HCT116 (cell line): ENCODE measurements around the gene MGST1. TPM values are rescaled to one million over a fixed set of nuclear protein-coding genes. Genes with fewer than 3 reads are reported as not detected.
A peak's percentile ranks its signal among the peaks of the same experiment; 100 is the strongest.

ENCODE experiments used
- ATAC-seq: fragments of 200-7000 bp; cut with Tn5 transposase; 2 replicates; pipeline ENCODE4 v1.9.1; 2020; ENCODE audit warnings: mild to moderate bottlenecking, moderate library complexity
- BruUV-seq: library from RNA; stranded (reverse); fragments of 400-500 nt; replicated peaks from 2 replicates; lab custom pipeline; 2021; lab: Mats Ljungman, UMichigan
- CTCF ChIA-PET: fragments of 300-600 bp; sonication (Branson Sonifier 250); formaldehyde crosslinking; loops from one replicate; lab custom pipeline; 2021; ENCODE audit warnings: antibody characterized with exemption; lab: Charles Lee
- POLR2A ChIA-PET: fragments of 300-600, 350-600 bp; sonication (Branson Sonifier 250); formaldehyde crosslinking; loops from one replicate; lab custom pipeline; 2021; ENCODE audit warnings: antibody characterized with exemption; lab: Charles Lee
- RAD21 ChIA-PET, 2 experiments: fragments of 300-600 bp; sonication (Branson Sonifier 250); formaldehyde crosslinking; loops; one replicate each; lab custom pipeline; 2023; ENCODE audit warnings: low total read pairs in 2 of 2; ENCODE audit not compliant: uncharacterized antibody in 2 of 2, unreplicated experiment in 2 of 2, low non-redundant PET in 1 of 2; lab: Charles Lee
- DNase-seq: peaks from one replicate; pipeline ENCODE4 v3.0.0-alpha.2; 2010; ENCODE audit warnings: low read depth, low spot score
- H2AFZ ChIP-seq: fragments of 200-600 bp; shearing (Covaris generic), sonication (generic); 2 replicates; pipeline ENCODE4 v1.6.1; 2017; ENCODE audit warnings: low read depth, mixed run types, mixed read lengths, antibody characterized with exemption, low read length; ENCODE audit not compliant: poor library complexity, severe bottlenecking
- H3K27ac ChIP-seq: 2 replicates; pipeline ENCODE4 v1.5.1; 2012; ENCODE audit warnings: low read depth, low read length
- H3K27me3 ChIP-seq: fragments of 200-600 bp; sonication (generic); 2 replicates; pipeline ENCODE4 v1.6.1; 2016; ENCODE audit warnings: mixed run types, low read length, mixed read lengths; ENCODE audit not compliant: insufficient read depth
- H3K36me3 ChIP-seq, 2 experiments: fragments of 200-500 bp in 1 of 2; fragments of 200-600 bp in 1 of 2; sonication (Bioruptor generic) in 1 of 2; sonication (generic) in 1 of 2; 2 replicates each; pipeline versions ENCODE4 v1.5.1 to v1.6.1; 2014 to 2016; ENCODE audit warnings: low read length in 2 of 2, inconsistent platforms in 1 of 2, mixed read lengths in 1 of 2, mixed run types in 1 of 2; ENCODE audit not compliant: insufficient read depth in 2 of 2, control insufficient read depth in 1 of 2
- H3K4me1 ChIP-seq, 2 experiments: fragments of 200-600 bp in 1 of 2; sonication (generic) in 1 of 2; 2 replicates each; pipeline versions ENCODE4 v1.5.1 to v1.6.1; 2012 to 2017; ENCODE audit warnings: low read length in 2 of 2, inconsistent platforms in 1 of 2, mild to moderate bottlenecking in 1 of 2, mixed read lengths in 1 of 2, mixed run types in 1 of 2, moderate library complexity in 1 of 2; ENCODE audit not compliant: insufficient read depth in 2 of 2, control insufficient read depth in 1 of 2
- H3K4me2 ChIP-seq: fragments of 200-600 bp; sonication (generic); 2 replicates; pipeline ENCODE4 v1.6.1; 2017; ENCODE audit warnings: mixed run types, low read length, mixed read lengths
- H3K4me3 ChIP-seq, 2 experiments: fragments of 200-600 bp in 1 of 2; sonication (generic) in 1 of 2; replicated peaks in 1 of 2; 2 replicates each; pipeline ENCODE4 v1.5.1; 2011 to 2016; ENCODE audit warnings: low read length in 2 of 2, control low read depth in 1 of 2, low read depth in 1 of 2, mild to moderate bottlenecking in 1 of 2, mixed read lengths in 1 of 2, mixed run types in 1 of 2
- H3K79me2 ChIP-seq: fragments of 200-600 bp; sonication (generic); 2 replicates; pipeline ENCODE4 v1.6.1; 2017; ENCODE audit warnings: mild to moderate bottlenecking, mixed run types, low read length, moderate library complexity, mixed read lengths; ENCODE audit not compliant: insufficient read depth
- H3K9ac ChIP-seq: fragments of 200-600 bp; sonication (generic); 2 replicates; pipeline ENCODE4 v1.6.1; 2016; ENCODE audit warnings: low read length, mixed read lengths
- H3K9me2 ChIP-seq: fragments of 200-600 bp; sonication (generic), shearing (Covaris generic); 2 replicates; pipeline ENCODE4 v1.6.1; 2017; ENCODE audit warnings: mixed run types, mild to moderate bottlenecking, moderate library complexity; ENCODE audit not compliant: insufficient read depth
- H3K9me3 ChIP-seq, 2 experiments: fragments of 200-500 bp in 1 of 2; fragments of 200-600 bp in 1 of 2; sonication (Bioruptor generic) in 1 of 2; sonication (generic) in 1 of 2; 2 replicates each; pipeline ENCODE4 v1.6.1; 2014 to 2017; ENCODE audit warnings: low read length in 2 of 2, mixed read lengths in 2 of 2, inconsistent platforms in 1 of 2, low read depth in 1 of 2, mild to moderate bottlenecking in 1 of 2, mixed run types in 1 of 2, moderate library complexity in 1 of 2; ENCODE audit not compliant: control insufficient read depth in 1 of 2, insufficient read depth in 1 of 2
- H4K20me1 ChIP-seq: fragments of 200-600 bp; sonication (generic), shearing (Covaris generic); 2 replicates; pipeline ENCODE4 v1.6.1; 2017; ENCODE audit warnings: mixed run types, mild to moderate bottlenecking, moderate library complexity; ENCODE audit not compliant: insufficient read depth
- ATF3 ChIP-seq: IDR thresholded peaks from 2 replicates; pipeline ENCODE4 v1.6.1; 2012
- EGR1 ChIP-seq: IDR thresholded peaks from 2 replicates; pipeline ENCODE4 v1.6.1; 2012; ENCODE audit warnings: low read depth
- MAX ChIP-seq: IDR thresholded peaks from 2 replicates; pipeline ENCODE4 v1.6.1; 2012
- POLR2A ChIP-seq: IDR thresholded peaks from 2 replicates; pipeline ENCODE4 v1.7.0; 2011; ENCODE audit warnings: borderline replicate concordance; ENCODE audit not compliant: insufficient read depth, insufficient read length; ENCODE audit errors: extremely low read depth
- POLR2AphosphoS5 ChIP-seq: IDR thresholded peaks from 2 replicates; pipeline ENCODE4 v1.6.1; 2011; ENCODE audit warnings: mild to moderate bottlenecking, low read depth, low read length, moderate library complexity
- SIN3A ChIP-seq: IDR thresholded peaks from 2 replicates; pipeline ENCODE4 v1.6.1; 2012; ENCODE audit warnings: low read depth
- SRF ChIP-seq: IDR thresholded peaks from 2 replicates; pipeline ENCODE4 v1.6.1; 2012; ENCODE audit warnings: low read depth
- YY1 ChIP-seq: IDR thresholded peaks from 2 replicates; pipeline ENCODE4 v1.6.1; 2011; ENCODE audit warnings: low read length, low read depth, moderate library complexity, mild to moderate bottlenecking; ENCODE audit not compliant: insufficient replicate concordance; ENCODE audit errors: extremely low read depth
- ZBTB33 ChIP-seq: IDR thresholded peaks from 2 replicates; pipeline ENCODE4 v1.6.1; 2011; ENCODE audit warnings: mild to moderate bottlenecking, low read length, moderate library complexity; ENCODE audit not compliant: insufficient replicate concordance; ENCODE audit errors: extremely low read depth
- ZNF274 ChIP-seq: fragments of 200-500 bp; sonication (Bioruptor generic); IDR thresholded peaks from 2 replicates; pipeline ENCODE4 v1.6.1; 2014; ENCODE audit warnings: mild to moderate bottlenecking, low read depth, low read length, inconsistent platforms
- intact Hi-C: fragments of 100-400 bp; cut with micrococcal nuclease; formaldehyde crosslinking; loops from 2 replicates; pipeline ENCODE4 v1.10.0; 2022
- total RNA-seq: library from RNA; stranded (reverse); gene quantifications from one replicate; pipeline ENCODE4 v1.2.1, GENCODE V29; 2021; ENCODE audit not compliant: unreplicated experiment
- TF ChIP-seq, protein P1 (sequence below), 3 experiments: fragments of 200-600 bp in 1 of 3; sonication (generic) in 1 of 3; IDR thresholded peaks in 2 of 3; conservative IDR thresholded peaks in 1 of 3; 2 replicates each; pipeline ENCODE4 v1.5.1; 2012 to 2017; ENCODE audit warnings: low read depth in 2 of 3, low read length in 2 of 3, antibody characterized with exemption in 1 of 3, borderline replicate concordance in 1 of 3, control low read depth in 1 of 3, mild to moderate bottlenecking in 1 of 3, mixed read lengths in 1 of 3, mixed run types in 1 of 3, moderate library complexity in 1 of 3; ENCODE audit not compliant: insufficient read depth in 1 of 3
- TF ChIP-seq, protein P2 (sequence below): IDR thresholded peaks from 2 replicates; pipeline ENCODE4 v1.6.1; 2012; ENCODE audit warnings: low read depth

MGST1 gene
- total RNA-seq, 1 experiment from 2014 or later, result 111 TPM

DNA sequence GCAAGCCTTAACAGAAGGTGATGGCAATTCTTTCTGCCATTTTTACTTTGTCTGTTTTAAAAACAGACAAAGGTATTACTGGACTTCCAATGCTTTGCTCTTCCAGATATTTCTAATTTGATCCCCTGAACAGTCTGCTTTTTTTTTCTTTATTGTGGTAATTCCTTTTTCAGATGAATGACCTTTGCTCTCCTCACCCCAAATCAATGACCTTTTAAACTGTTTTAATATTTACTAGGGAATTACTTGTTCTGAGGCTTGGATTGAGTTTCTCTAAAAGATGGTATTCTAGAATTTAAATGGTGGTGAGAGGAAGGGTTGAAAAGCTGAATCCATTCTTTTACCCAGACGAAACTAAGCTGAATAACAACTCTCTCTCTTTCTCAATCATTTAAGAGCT is 2.3 kb upstream of the MGST1 start:
- H3K4me2 ChIP-seq, result no peak overlapping the region
- H3K4me1 ChIP-seq, result peaks cover 12 to 34% of the 10 kb centered on the region in 2 experiments; a peak in 3 of 4 replicates
- H3K27ac ChIP-seq, result no peak overlapping the region
- H3K4me3 ChIP-seq, result no peak overlapping the region
- no peaks in the 10 kb centered on the region for H3K36me3 ChIP-seq
- H4K20me1 ChIP-seq, result no peaks in the 10 kb centered on the region
- POLR2A ChIA-PET, result no interaction called here
- no peaks in the 10 kb centered on the region for H3K9me3 ChIP-seq
- CTCF ChIA-PET, result no interaction called here
- ATAC-seq (no peak), DNase-seq (no peak)
- H3K27me3 ChIP-seq, result no peaks in the 10 kb centered on the region
- RAD21 ChIA-PET, result no interaction called here
- peaks cover 31% of the 10 kb centered on the region for H3K79me2 ChIP-seq
- H3K9ac ChIP-seq, result no peak overlapping the region
- BruUV-seq, result no TSS peak
- intact Hi-C loops, result no loop called here
- TF ChIP-seq ZNF274, result no peak
- no peak for TF ChIP-seq ATF3
- no peak for TF ChIP-seq EGR1
- no peak for TF ChIP-seq POLR2AphosphoS5
- TF ChIP-seq SRF, result no peak
- no peak for TF ChIP-seq ZBTB33
- no peak for TF ChIP-seq POLR2A
- H3K9me2 ChIP-seq, result no peaks in the 10 kb centered on the region
- H2AFZ ChIP-seq, result peak overlapping the region; percentile 37

- BruUV-seq, result no TSS peak
- POLR2A ChIA-PET, result no interaction called here
- no peaks in the 10 kb centered on the region for H3K36me3 ChIP-seq
- 0 out of 2 replicates have a peak overlapping the region, but pooled peaks have one; percentile 52 for H3K27ac ChIP-seq
- peaks cover 6% of the 10 kb centered on the region; the same call in 1 of the 2 replicates for H4K20me1 ChIP-seq
- no peaks in the 10 kb centered on the region for H3K27me3 ChIP-seq
- peak overlapping the region; percentile 92 for H3K9ac ChIP-seq
- H3K4me3 ChIP-seq, result peak overlapping the region; percentile 65 to 82
- no peaks in the 10 kb centered on the region for H3K9me3 ChIP-seq
- intact Hi-C loops, result no loop called here
- CTCF ChIA-PET, result no interaction called here
- RAD21 ChIA-PET, result no interaction called here
- H3K9me2 ChIP-seq, result no peaks in the 10 kb centered on the region
- peaks cover 20 to 46% of the 10 kb centered on the region in 2 experiments for H3K4me1 ChIP-seq
- H3K4me2 ChIP-seq, result peak overlapping the region; percentile 96
- ATAC-seq (peak; percentile 26), DNase-seq (no peak)
- peak overlapping the region; percentile 94 for H2AFZ ChIP-seq
- H3K79me2 ChIP-seq, result peaks cover 49% of the 10 kb centered on the region
- TF ChIP-seq SIN3A (no peak), YY1 (no peak), POLR2AphosphoS5 (no peak), MAX (no peak)
- TF ChIP-seq, protein P1, sequence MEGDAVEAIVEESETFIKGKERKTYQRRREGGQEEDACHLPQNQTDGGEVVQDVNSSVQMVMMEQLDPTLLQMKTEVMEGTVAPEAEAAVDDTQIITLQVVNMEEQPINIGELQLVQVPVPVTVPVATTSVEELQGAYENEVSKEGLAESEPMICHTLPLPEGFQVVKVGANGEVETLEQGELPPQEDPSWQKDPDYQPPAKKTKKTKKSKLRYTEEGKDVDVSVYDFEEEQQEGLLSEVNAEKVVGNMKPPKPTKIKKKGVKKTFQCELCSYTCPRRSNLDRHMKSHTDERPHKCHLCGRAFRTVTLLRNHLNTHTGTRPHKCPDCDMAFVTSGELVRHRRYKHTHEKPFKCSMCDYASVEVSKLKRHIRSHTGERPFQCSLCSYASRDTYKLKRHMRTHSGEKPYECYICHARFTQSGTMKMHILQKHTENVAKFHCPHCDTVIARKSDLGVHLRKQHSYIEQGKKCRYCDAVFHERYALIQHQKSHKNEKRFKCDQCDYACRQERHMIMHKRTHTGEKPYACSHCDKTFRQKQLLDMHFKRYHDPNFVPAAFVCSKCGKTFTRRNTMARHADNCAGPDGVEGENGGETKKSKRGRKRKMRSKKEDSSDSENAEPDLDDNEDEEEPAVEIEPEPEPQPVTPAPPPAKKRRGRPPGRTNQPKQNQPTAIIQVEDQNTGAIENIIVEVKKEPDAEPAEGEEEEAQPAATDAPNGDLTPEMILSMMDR (IDR thresholded peaks at IDR 0.05 in 2 of 3, conservative IDR thresholded peaks at IDR 0.05 in 1 of 3; ENCODE audit: borderline replicate concordance in 1 of 3, insufficient read depth in 1 of 3, low read depth in 2 of 3, low read length in 2 of 3), result no peak
- TF ChIP-seq, protein P2, sequence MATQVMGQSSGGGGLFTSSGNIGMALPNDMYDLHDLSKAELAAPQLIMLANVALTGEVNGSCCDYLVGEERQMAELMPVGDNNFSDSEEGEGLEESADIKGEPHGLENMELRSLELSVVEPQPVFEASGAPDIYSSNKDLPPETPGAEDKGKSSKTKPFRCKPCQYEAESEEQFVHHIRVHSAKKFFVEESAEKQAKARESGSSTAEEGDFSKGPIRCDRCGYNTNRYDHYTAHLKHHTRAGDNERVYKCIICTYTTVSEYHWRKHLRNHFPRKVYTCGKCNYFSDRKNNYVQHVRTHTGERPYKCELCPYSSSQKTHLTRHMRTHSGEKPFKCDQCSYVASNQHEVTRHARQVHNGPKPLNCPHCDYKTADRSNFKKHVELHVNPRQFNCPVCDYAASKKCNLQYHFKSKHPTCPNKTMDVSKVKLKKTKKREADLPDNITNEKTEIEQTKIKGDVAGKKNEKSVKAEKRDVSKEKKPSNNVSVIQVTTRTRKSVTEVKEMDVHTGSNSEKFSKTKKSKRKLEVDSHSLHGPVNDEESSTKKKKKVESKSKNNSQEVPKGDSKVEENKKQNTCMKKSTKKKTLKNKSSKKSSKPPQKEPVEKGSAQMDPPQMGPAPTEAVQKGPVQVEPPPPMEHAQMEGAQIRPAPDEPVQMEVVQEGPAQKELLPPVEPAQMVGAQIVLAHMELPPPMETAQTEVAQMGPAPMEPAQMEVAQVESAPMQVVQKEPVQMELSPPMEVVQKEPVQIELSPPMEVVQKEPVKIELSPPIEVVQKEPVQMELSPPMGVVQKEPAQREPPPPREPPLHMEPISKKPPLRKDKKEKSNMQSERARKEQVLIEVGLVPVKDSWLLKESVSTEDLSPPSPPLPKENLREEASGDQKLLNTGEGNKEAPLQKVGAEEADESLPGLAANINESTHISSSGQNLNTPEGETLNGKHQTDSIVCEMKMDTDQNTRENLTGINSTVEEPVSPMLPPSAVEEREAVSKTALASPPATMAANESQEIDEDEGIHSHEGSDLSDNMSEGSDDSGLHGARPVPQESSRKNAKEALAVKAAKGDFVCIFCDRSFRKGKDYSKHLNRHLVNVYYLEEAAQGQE, result no peak
Measured at GRCh38 chr12:16346958-16347357, 487 bp upstream of the MGST1 start.
